IgD-negative memory B cell (primary cell): ENCODE data around the gene PLAU. TPM values are rescaled to one million over a fixed set of nuclear protein-coding genes. Genes with fewer than 3 reads are reported as not detected.

Source experiments
- H3K27ac Mint-ChIP-seq, 3 donors: one replicate each; pipeline ENCODE4 v1.8.0; 2020 to 2022; ENCODE audit warnings: mild to moderate bottlenecking in 3 of 3, mixed read lengths in 3 of 3, moderate library complexity in 1 of 3
- H3K27me3 Mint-ChIP-seq: one replicate; pipeline ENCODE4 v1.8.0; 2021; ENCODE audit warnings: mixed read lengths
- H3K36me3 Mint-ChIP-seq: one replicate; pipeline ENCODE4 v1.8.0; 2020; ENCODE audit warnings: mild to moderate bottlenecking, mixed read lengths
- H3K4me1 Mint-ChIP-seq, 3 donors: one replicate each; pipeline ENCODE4 v1.8.0; 2020 to 2022; ENCODE audit warnings: mixed read lengths in 3 of 3, mild to moderate bottlenecking in 1 of 3
- H3K4me3 Mint-ChIP-seq, 4 donors: one replicate each; pipeline ENCODE4 v1.8.0; 2020 to 2022; ENCODE audit warnings: mild to moderate bottlenecking in 4 of 4, mixed read lengths in 4 of 4, moderate library complexity in 3 of 4
- H3K9me3 Mint-ChIP-seq, 3 donors: one replicate each; pipeline ENCODE4 v1.8.0; 2020 to 2021; ENCODE audit warnings: mixed read lengths in 3 of 3, mild to moderate bottlenecking in 1 of 3
- polyA plus RNA-seq: library from polyadenylated mRNA; unstranded; fragments of 300-500 nt; fragmentation: Illumina TruSeq; gene quantifications from one replicate; pipeline ENCODE4 v1.2.3, GENCODE V29; 2021

The PLAU gene
- polyA plus RNA-seq, 1 donor from 2014 or later: not detected

GRCh38 chr10:73873142-73873837 lies 37.6 kb upstream of the PLAU start:
- Mint-ChIP-seq H3K9me3 (no peaks in the 10 kb centered on the region), H3K4me1 (peaks cover 15 to 34% (median 20%) of the 10 kb centered on the region in 3 donors)

GRCh38 chr10:73873838-73874215 lies 37.1 kb upstream of the PLAU start:
- Mint-ChIP-seq H3K4me3 (peak overlapping the region in 1 of 4 donors; percentile 83), H3K9me3 (no peaks in the 10 kb centered on the region), H3K27ac (no peak overlapping the region), H3K36me3 (peaks cover 3% of the 10 kb centered on the region), H3K4me1 (peaks cover 15 to 32% (median 20%) of the 10 kb centered on the region in 3 donors), H3K27me3 (no peaks in the 10 kb centered on the region)

More at GRCh38 chr10:73873142-73873837, 37.6 kb upstream of the PLAU start:
- Mint-ChIP-seq H3K27ac (peak overlapping the region; percentile 73 to 90 (median 78)), H3K27me3 (no peaks in the 10 kb centered on the region), H3K36me3 (peaks cover 3% of the 10 kb centered on the region), H3K4me3 (peak overlapping the region; percentile 85 to 92 (median 88))

- H3K27me3 Mint-ChIP-seq: no peaks in the 10 kb centered on the region
- peaks cover 3% of the 10 kb centered on the region for H3K36me3 Mint-ChIP-seq
- H3K9me3 Mint-ChIP-seq: no peaks in the 10 kb centered on the region
- H3K4me1 Mint-ChIP-seq: peaks cover 18 to 34% (median 22%) of the 10 kb centered on the region in 3 donors
- H3K27ac Mint-ChIP-seq: peak within 1 kb of the TSS; percentile 73 to 81 (median 74)
- H3K4me3 Mint-ChIP-seq: peak within 1 kb of the TSS; percentile 88 to 95 (median 91)
Observed at GRCh38 chr10:73874267-73875138, 36.4 kb upstream of the PLAU start, which contains the start of gene CAMK2G. CAMK2G (minus strand) TSS chr10:73874555; CDS start chr10:73874461, 94 bp downstream.

GRCh38 chr10:73875139-73875475 lies 35.8 kb upstream of the PLAU start:
- no peaks in the 10 kb centered on the region for H3K27me3 Mint-ChIP-seq
- no peaks in the 10 kb centered on the region for H3K9me3 Mint-ChIP-seq
- peak overlapping the region; percentile 57 to 81 (median 74) for H3K27ac Mint-ChIP-seq
- peak overlapping the region; percentile 88 to 95 (median 91) for H3K4me3 Mint-ChIP-seq
- H3K4me1 Mint-ChIP-seq: peaks cover 21 to 35% (median 25%) of the 10 kb centered on the region in 3 donors
- peaks cover 3% of the 10 kb centered on the region for H3K36me3 Mint-ChIP-seq

GRCh38 chr10:73876157-73876556 lies 34.8 kb upstream of the PLAU start:
- Mint-ChIP-seq H3K4me3 (peak overlapping the region in 2 of 4 donors; percentile 52 to 64), H3K36me3 (peaks cover 3% of the 10 kb centered on the region), H3K9me3 (no peaks in the 10 kb centered on the region), H3K4me1 (peaks cover 19 to 28% (median 25%) of the 10 kb centered on the region in 3 donors), H3K27me3 (no peaks in the 10 kb centered on the region), H3K27ac (peak overlapping the region in 1 of 3 donors; percentile 74)

- Mint-ChIP-seq H3K4me3 (peak overlapping the region in 2 of 4 donors; percentile 52 to 64), H3K9me3 (no peaks in the 10 kb centered on the region), H3K27me3 (no peaks in the 10 kb centered on the region), H3K36me3 (peaks cover 3% of the 10 kb centered on the region), H3K27ac (peak overlapping the region in 1 of 3 donors; percentile 13), H3K4me1 (peaks cover 17 to 27% (median 24%) of the 10 kb centered on the region in 3 donors)
Observed at GRCh38 chr10:73876566-73876965, 34.4 kb upstream of the PLAU start.

- Mint-ChIP-seq H3K27ac (peak overlapping the region in 2 of 3 donors; percentile 13 to 73), H3K27me3 (no peaks in the 10 kb centered on the region), H3K36me3 (peaks cover 3% of the 10 kb centered on the region), H3K4me3 (peak overlapping the region in 2 of 4 donors; percentile 64 to 69), H3K4me1 (peaks cover 16 to 23% (median 20%) of the 10 kb centered on the region in 3 donors), H3K9me3 (no peaks in the 10 kb centered on the region)
Observed at GRCh38 chr10:73876971-73877370, 34.0 kb upstream of the PLAU start.

GRCh38 chr10:73877533-73878160 lies 33.3 kb upstream of the PLAU start:
- Mint-ChIP-seq H3K27ac (peak overlapping the region; percentile 13 to 73 (median 59)), H3K4me1 (peaks cover 10 to 18% (median 15%) of the 10 kb centered on the region in 3 donors), H3K4me3 (peak overlapping the region in 2 of 4 donors; percentile 26 to 64), H3K36me3 (peaks cover 3% of the 10 kb centered on the region), H3K27me3 (no peaks in the 10 kb centered on the region), H3K9me3 (no peaks in the 10 kb centered on the region)

GRCh38 chr10:73878365-73878764 lies 32.6 kb upstream of the PLAU start:
- Mint-ChIP-seq H3K27ac (no peak overlapping the region), H3K4me1 (peaks cover 8 to 11% (median 11%) of the 10 kb centered on the region in 3 donors), H3K27me3 (no peaks in the 10 kb centered on the region), H3K36me3 (no peaks in the 10 kb centered on the region), H3K9me3 (no peaks in the 10 kb centered on the region), H3K4me3 (no peak overlapping the region)

GRCh38 chr10:73879296-73880173 lies 31.4 kb upstream of the PLAU start:
- peaks cover 8 to 11% (median 11%) of the 10 kb centered on the region in 3 donors for H3K4me1 Mint-ChIP-seq
- no peaks in the 10 kb centered on the region for H3K9me3 Mint-ChIP-seq
- no peaks in the 10 kb centered on the region for H3K36me3 Mint-ChIP-seq
- H3K4me3 Mint-ChIP-seq: peak overlapping the region in 2 of 4 donors; percentile 4 to 9
- H3K27me3 Mint-ChIP-seq: no peaks in the 10 kb centered on the region
- peak overlapping the region; percentile 9 to 86 (median 41) for H3K27ac Mint-ChIP-seq

GRCh38 chr10:73881221-73881919 lies 29.6 kb upstream of the PLAU start:
- Mint-ChIP-seq H3K9me3 (no peaks in the 10 kb centered on the region), H3K27me3 (no peaks in the 10 kb centered on the region), H3K4me3 (no peak overlapping the region), H3K27ac (peak overlapping the region in 1 of 3 donors; percentile 41), H3K36me3 (no peaks in the 10 kb centered on the region), H3K4me1 (peaks cover 6 to 12% (median 11%) of the 10 kb centered on the region in 3 donors)

GRCh38 chr10:73884017-73884416 lies 26.9 kb upstream of the PLAU start:
- Mint-ChIP-seq H3K36me3 (no peaks in the 10 kb centered on the region), H3K27ac (no peak overlapping the region), H3K9me3 (no peaks in the 10 kb centered on the region), H3K4me3 (no peak overlapping the region), H3K4me1 (peaks cover 6 to 19% (median 14%) of the 10 kb centered on the region in 3 donors), H3K27me3 (no peaks in the 10 kb centered on the region)

GRCh38 chr10:73886085-73886529 lies 24.8 kb upstream of the PLAU start:
- H3K4me1 Mint-ChIP-seq: peaks cover 5 to 13% (median 9%) of the 10 kb centered on the region in 3 donors
- H3K27me3 Mint-ChIP-seq: no peaks in the 10 kb centered on the region
- peak overlapping the region in 2 of 3 donors; percentile 15 to 48 for H3K27ac Mint-ChIP-seq
- no peak overlapping the region for H3K4me3 Mint-ChIP-seq
- no peaks in the 10 kb centered on the region for H3K36me3 Mint-ChIP-seq
- no peaks in the 10 kb centered on the region for H3K9me3 Mint-ChIP-seq
